ENCODE measurements around the gene LETM1. TPM values are rescaled to one million over a fixed set of nuclear protein-coding genes. Genes with fewer than 3 reads are reported as not detected.

Gene LETM1
- total RNA-seq, 1 experiment from 2014 or later, result 102 TPM

DNA sequence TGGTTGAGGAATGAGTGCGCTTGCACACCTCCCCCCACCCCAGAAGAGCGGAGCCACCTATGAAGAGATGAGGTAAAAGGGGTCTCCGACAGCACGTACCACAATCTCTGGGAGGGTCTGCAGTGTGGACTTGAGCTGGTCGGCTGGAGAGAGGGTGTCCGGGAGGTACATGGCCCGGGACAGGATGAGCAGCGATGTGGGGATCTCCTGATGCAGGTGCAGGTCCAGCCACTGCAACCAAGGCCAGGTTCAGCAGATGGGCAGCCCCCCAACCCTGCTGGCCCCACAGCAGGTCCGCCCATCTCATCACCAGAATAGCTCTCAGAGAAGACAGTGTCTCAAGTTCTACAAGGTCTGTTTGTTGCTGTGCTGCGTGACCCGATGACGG is 32.4 kb downstream of the LETM1 start:
- no peaks in the 10 kb centered on the region for H3K9me3 ChIP-seq (ENCODE audit: low read depth, low read length, poor library complexity, severe bottlenecking)
- POLR2A ChIA-PET (ENCODE audit: low non-redundant PET), result no interaction called here
- intact Hi-C loops (cut with micrococcal nuclease; ENCODE audit: unreplicated experiment), result no loop called here
- BruUV-seq (replicated peaks), result no TSS peak
- TF ChIP-seq, protein P1, sequence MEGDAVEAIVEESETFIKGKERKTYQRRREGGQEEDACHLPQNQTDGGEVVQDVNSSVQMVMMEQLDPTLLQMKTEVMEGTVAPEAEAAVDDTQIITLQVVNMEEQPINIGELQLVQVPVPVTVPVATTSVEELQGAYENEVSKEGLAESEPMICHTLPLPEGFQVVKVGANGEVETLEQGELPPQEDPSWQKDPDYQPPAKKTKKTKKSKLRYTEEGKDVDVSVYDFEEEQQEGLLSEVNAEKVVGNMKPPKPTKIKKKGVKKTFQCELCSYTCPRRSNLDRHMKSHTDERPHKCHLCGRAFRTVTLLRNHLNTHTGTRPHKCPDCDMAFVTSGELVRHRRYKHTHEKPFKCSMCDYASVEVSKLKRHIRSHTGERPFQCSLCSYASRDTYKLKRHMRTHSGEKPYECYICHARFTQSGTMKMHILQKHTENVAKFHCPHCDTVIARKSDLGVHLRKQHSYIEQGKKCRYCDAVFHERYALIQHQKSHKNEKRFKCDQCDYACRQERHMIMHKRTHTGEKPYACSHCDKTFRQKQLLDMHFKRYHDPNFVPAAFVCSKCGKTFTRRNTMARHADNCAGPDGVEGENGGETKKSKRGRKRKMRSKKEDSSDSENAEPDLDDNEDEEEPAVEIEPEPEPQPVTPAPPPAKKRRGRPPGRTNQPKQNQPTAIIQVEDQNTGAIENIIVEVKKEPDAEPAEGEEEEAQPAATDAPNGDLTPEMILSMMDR (conservative IDR thresholded peaks at IDR 0.05; ENCODE audit: low read depth, low read length), result no peak
- no peak for TF ChIP-seq EZH2 (IDR thresholded peaks at IDR 0.05; ENCODE audit: borderline replicate concordance, low read depth, low read length, poor library complexity, severe bottlenecking)
- H3K4me3 ChIP-seq (ENCODE audit: low read depth, low read length, poor library complexity, severe bottlenecking), result no peak overlapping the region
- DNase-seq (ENCODE audit: low spot score), result no peak
- no peaks in the 10 kb centered on the region for H3K27me3 ChIP-seq (replicated peaks; ENCODE audit: insufficient read depth, low read depth, low read length, poor library complexity)
- H3K27ac ChIP-seq (ENCODE audit: low read depth, low read length, poor library complexity, severe bottlenecking), result no peak overlapping the region
- peaks cover 56% of the 10 kb centered on the region for H3K36me3 ChIP-seq (ENCODE audit: insufficient read depth, low read length, poor library complexity, severe bottlenecking)
- CTCF ChIA-PET, result no interaction called here
- H3K4me1 ChIP-seq (ENCODE audit: insufficient read depth, low read length, poor library complexity, severe bottlenecking), result no peaks in the 10 kb centered on the region

DNA sequence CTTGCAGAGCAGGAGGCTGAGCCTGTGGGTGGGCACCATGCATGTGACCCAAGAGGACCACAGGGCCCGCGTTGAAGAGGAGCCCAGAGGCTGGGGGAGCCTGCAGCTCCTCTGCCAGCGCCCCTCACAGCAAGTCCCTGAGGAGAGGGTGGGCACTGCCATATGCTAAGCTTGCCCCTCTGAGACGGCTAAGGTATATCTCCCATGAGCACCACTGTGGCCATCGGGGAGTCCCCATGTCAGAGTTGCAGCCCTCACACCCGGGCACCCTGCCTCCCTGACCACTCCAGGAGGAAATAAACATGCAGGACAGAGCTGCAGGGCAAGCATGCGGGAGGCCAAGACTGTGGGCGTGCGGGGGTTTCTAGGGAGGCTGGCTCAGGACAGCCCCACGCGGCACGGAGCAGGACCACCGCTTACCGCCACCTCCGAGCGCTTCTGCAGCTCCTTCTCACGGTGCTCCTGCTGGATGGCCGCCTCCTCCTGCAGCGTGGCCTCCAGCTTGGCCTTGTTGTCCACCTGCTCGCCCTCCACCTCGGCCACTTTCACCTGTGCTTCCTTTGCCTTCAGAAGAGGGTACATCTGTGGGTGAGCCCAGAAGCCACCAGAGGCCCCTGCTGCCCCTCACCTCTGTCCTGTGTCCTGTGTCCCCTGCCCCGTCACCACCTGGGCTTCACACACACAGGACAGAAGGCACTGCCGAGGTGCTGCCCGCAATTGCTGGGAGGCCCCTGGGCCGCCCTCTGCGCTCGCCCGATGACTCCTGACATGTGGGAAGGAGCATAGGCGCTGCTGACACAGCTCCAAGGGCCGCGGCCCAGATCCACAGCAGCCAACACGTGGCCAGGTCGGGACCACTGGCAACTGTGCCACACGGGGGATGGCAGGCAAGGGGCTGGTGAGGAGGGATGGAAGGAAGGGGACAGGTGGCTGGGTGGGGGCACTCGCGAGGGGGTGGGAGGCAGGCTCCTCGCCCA is 33.1 kb downstream of the LETM1 start:
- H3K9me3 ChIP-seq (ENCODE audit: low read depth, low read length, poor library complexity, severe bottlenecking), result no peaks in the 10 kb centered on the region
- no peaks in the 10 kb centered on the region for H3K27me3 ChIP-seq (replicated peaks; ENCODE audit: insufficient read depth, low read depth, low read length, poor library complexity)
- no peak for TF ChIP-seq EZH2 (IDR thresholded peaks at IDR 0.05; ENCODE audit: borderline replicate concordance, low read depth, low read length, poor library complexity, severe bottlenecking)
- TF ChIP-seq, protein P1 (conservative IDR thresholded peaks at IDR 0.05; ENCODE audit: low read depth, low read length), result no peak
- H3K36me3 ChIP-seq (ENCODE audit: insufficient read depth, low read length, poor library complexity, severe bottlenecking), result peaks cover 61% of the 10 kb centered on the region
- no peak for DNase-seq (ENCODE audit: low spot score)
- intact Hi-C loops (cut with micrococcal nuclease; ENCODE audit: unreplicated experiment), result no loop called here
- no peak overlapping the region for H3K27ac ChIP-seq (ENCODE audit: low read depth, low read length, poor library complexity, severe bottlenecking)
- BruUV-seq (replicated peaks), result no TSS peak
- H3K4me1 ChIP-seq (ENCODE audit: insufficient read depth, low read length, poor library complexity, severe bottlenecking), result no peaks in the 10 kb centered on the region
- ChIA-PET CTCF (no interaction called here), POLR2A (ENCODE audit: low non-redundant PET) (no interaction called here)
- H3K4me3 ChIP-seq (ENCODE audit: low read depth, low read length, poor library complexity, severe bottlenecking), result no peak overlapping the region

DNA sequence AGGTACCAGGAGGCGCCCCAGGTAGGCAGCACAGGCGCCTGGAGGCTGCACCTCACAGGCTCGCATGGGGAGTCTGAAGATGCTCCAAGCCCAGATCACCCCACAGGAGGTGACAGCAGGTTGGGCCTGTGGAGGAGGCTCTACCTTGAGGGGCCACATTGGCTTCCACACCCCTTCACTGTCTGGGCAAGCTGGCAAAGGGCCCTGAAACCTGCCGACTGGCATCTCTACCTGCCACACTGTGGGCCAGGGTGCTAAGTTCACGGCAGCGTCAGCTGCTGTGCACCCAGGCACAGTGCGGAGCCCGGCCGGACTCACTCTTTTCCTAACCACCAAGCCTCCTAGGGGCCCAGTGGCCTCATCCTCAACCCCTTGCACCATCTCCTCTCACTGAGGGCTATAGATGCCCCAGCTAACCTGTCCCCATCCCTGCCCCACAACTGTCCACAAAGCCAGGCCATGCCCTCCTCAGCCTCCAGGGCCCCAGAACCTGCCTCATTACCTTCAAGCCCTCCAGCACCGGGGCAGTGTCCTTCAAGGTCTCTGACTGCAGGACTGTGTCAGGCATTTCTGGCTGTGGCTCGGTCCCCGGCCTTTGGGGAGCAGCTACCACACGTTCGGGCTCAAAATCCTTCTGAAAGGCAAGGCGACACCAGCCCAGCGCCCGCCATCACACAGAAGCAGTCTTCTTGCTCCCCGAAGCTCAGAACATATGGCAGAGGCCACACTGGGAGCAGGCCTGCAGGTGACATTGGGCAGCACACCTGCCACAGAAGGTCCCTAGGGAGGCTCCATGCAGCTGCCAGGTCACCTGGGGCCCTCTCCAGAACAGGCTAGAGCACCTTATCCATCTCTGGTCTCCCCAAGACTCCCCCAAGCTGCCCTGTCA is 34.0 kb downstream of the LETM1 start:
- H3K36me3 ChIP-seq (ENCODE audit: insufficient read depth, low read length, poor library complexity, severe bottlenecking), result peaks cover 67% of the 10 kb centered on the region
- H3K27ac ChIP-seq (ENCODE audit: low read depth, low read length, poor library complexity, severe bottlenecking), result no peak overlapping the region
- H3K9me3 ChIP-seq (ENCODE audit: low read depth, low read length, poor library complexity, severe bottlenecking), result no peaks in the 10 kb centered on the region
- H3K27me3 ChIP-seq (replicated peaks; ENCODE audit: insufficient read depth, low read depth, low read length, poor library complexity), result no peaks in the 10 kb centered on the region
- no peak for DNase-seq (ENCODE audit: low spot score)
- no TSS peak for BruUV-seq (replicated peaks)
- ChIA-PET POLR2A (ENCODE audit: low non-redundant PET) (no interaction called here), CTCF (no interaction called here)
- no peaks in the 10 kb centered on the region for H3K4me1 ChIP-seq (ENCODE audit: insufficient read depth, low read length, poor library complexity, severe bottlenecking)
- TF ChIP-seq EZH2 (IDR thresholded peaks at IDR 0.05; ENCODE audit: borderline replicate concordance, low read depth, low read length, poor library complexity, severe bottlenecking), result no peak
- TF ChIP-seq, protein P1 (conservative IDR thresholded peaks at IDR 0.05; ENCODE audit: low read depth, low read length), result no peak
- intact Hi-C loops (cut with micrococcal nuclease; ENCODE audit: unreplicated experiment), result no loop called here
- no peak overlapping the region for H3K4me3 ChIP-seq (ENCODE audit: low read depth, low read length, poor library complexity, severe bottlenecking)

Measured in A673 (cell line).